ENCODE measurements around the gene LYRM2.

- TF ChIP-seq POLR2A (IDR thresholded peaks at IDR 0.05): no peak
- TF ChIP-seq, protein P1, sequence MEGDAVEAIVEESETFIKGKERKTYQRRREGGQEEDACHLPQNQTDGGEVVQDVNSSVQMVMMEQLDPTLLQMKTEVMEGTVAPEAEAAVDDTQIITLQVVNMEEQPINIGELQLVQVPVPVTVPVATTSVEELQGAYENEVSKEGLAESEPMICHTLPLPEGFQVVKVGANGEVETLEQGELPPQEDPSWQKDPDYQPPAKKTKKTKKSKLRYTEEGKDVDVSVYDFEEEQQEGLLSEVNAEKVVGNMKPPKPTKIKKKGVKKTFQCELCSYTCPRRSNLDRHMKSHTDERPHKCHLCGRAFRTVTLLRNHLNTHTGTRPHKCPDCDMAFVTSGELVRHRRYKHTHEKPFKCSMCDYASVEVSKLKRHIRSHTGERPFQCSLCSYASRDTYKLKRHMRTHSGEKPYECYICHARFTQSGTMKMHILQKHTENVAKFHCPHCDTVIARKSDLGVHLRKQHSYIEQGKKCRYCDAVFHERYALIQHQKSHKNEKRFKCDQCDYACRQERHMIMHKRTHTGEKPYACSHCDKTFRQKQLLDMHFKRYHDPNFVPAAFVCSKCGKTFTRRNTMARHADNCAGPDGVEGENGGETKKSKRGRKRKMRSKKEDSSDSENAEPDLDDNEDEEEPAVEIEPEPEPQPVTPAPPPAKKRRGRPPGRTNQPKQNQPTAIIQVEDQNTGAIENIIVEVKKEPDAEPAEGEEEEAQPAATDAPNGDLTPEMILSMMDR (IDR thresholded peaks at IDR 0.05): no peak
These were observed 43.5 kb upstream of the LYRM2 start for GRCh38 chr6:89681983-89682564.

Data from body of pancreas (tissue), 4 donors.